SK-N-SH treated with all-trans-retinoic acid at 6 μM for 48 hours (cell line): ENCODE measurements around the gene ZNF423.

Source experiments
- ARNTL ChIP-seq: fragments of 450-650 bp; formaldehyde crosslinking; IDR thresholded peaks from 2 replicates; pipeline ENCODE4 v1.5.0; 2020; ENCODE audit warnings: low read depth, mild to moderate bottlenecking, moderate library complexity, borderline replicate concordance
- PPARA ChIP-seq: fragments of 250-450 bp; sonication (Bioruptor Pico); IDR thresholded peaks from 2 replicates; pipeline ENCODE4 v1.5.0; 2020; ENCODE audit warnings: mild to moderate bottlenecking, borderline replicate concordance
- TCF4 ChIP-seq: fragments of 250-450 bp; sonication (Bioruptor Pico); IDR thresholded peaks from 2 replicates; pipeline ENCODE4 v1.8.0; 2021; ENCODE audit warnings: mild to moderate bottlenecking, moderate library complexity, borderline replicate concordance
- ZFP30 ChIP-seq: fragments of 450-650 bp; formaldehyde crosslinking; IDR thresholded peaks from 2 replicates; pipeline ENCODE4 v1.5.0; 2022; ENCODE audit warnings: mild to moderate bottlenecking, moderate library complexity
- TF ChIP-seq, protein P1 (sequence below): fragments of 250-450 bp; sonication (Bioruptor Pico); IDR thresholded peaks from 2 replicates; pipeline ENCODE4 v1.8.0; 2020; ENCODE audit warnings: mild to moderate bottlenecking, moderate library complexity, borderline replicate concordance
- TF ChIP-seq, protein P2 (sequence below): fragments of 250-450 bp; sonication (Bioruptor Pico); IDR thresholded peaks from 2 replicates; pipeline ENCODE4 v1.5.1; 2020; ENCODE audit warnings: low read depth, mild to moderate bottlenecking, moderate library complexity
- TF ChIP-seq, protein P3 (sequence below): fragments of 250-450 bp; sonication (Bioruptor Pico); IDR thresholded peaks from 2 replicates; pipeline ENCODE4 v1.5.1; 2021; ENCODE audit warnings: mild to moderate bottlenecking, moderate library complexity

- TF ChIP-seq ARNTL (no peak), TCF4 (CRISPR knock-in tag) (no peak), PPARA (CRISPR knock-in tag) (no peak), ZFP30 (CRISPR knock-in tag) (no peak)
- TF ChIP-seq, protein P1, sequence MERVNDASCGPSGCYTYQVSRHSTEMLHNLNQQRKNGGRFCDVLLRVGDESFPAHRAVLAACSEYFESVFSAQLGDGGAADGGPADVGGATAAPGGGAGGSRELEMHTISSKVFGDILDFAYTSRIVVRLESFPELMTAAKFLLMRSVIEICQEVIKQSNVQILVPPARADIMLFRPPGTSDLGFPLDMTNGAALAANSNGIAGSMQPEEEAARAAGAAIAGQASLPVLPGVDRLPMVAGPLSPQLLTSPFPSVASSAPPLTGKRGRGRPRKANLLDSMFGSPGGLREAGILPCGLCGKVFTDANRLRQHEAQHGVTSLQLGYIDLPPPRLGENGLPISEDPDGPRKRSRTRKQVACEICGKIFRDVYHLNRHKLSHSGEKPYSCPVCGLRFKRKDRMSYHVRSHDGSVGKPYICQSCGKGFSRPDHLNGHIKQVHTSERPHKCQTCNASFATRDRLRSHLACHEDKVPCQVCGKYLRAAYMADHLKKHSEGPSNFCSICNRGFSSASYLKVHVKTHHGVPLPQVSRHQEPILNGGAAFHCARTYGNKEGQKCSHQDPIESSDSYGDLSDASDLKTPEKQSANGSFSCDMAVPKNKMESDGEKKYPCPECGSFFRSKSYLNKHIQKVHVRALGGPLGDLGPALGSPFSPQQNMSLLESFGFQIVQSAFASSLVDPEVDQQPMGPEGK (CRISPR knock-in tag): no peak
- TF ChIP-seq, protein P2, sequence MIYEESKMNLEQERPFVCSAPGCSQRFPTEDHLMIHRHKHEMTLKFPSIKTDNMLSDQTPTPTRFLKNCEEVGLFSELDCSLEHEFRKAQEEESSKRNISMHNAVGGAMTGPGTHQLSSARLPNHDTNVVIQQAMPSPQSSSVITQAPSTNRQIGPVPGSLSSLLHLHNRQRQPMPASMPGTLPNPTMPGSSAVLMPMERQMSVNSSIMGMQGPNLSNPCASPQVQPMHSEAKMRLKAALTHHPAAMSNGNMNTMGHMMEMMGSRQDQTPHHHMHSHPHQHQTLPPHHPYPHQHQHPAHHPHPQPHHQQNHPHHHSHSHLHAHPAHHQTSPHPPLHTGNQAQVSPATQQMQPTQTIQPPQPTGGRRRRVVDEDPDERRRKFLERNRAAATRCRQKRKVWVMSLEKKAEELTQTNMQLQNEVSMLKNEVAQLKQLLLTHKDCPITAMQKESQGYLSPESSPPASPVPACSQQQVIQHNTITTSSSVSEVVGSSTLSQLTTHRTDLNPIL: no peak
- TF ChIP-seq, protein P3, sequence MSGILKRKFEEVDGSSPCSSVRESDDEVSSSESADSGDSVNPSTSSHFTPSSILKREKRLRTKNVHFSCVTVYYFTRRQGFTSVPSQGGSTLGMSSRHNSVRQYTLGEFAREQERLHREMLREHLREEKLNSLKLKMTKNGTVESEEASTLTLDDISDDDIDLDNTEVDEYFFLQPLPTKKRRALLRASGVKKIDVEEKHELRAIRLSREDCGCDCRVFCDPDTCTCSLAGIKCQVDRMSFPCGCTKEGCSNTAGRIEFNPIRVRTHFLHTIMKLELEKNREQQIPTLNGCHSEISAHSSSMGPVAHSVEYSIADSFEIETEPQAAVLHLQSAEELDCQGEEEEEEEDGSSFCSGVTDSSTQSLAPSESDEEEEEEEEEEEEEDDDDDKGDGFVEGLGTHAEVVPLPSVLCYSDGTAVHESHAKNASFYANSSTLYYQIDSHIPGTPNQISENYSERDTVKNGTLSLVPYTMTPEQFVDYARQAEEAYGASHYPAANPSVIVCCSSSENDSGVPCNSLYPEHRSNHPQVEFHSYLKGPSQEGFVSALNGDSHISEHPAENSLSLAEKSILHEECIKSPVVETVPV: no peak
These were observed 147.4 kb downstream of the ZNF423 start for GRCh38 chr16:49708491-49708890.
